ENCODE measurements around the gene SAMD4B. TPM values are rescaled to one million over a fixed set of nuclear protein-coding genes. Genes with fewer than 3 reads are reported as not detected.

The SAMD4B gene, protein sequence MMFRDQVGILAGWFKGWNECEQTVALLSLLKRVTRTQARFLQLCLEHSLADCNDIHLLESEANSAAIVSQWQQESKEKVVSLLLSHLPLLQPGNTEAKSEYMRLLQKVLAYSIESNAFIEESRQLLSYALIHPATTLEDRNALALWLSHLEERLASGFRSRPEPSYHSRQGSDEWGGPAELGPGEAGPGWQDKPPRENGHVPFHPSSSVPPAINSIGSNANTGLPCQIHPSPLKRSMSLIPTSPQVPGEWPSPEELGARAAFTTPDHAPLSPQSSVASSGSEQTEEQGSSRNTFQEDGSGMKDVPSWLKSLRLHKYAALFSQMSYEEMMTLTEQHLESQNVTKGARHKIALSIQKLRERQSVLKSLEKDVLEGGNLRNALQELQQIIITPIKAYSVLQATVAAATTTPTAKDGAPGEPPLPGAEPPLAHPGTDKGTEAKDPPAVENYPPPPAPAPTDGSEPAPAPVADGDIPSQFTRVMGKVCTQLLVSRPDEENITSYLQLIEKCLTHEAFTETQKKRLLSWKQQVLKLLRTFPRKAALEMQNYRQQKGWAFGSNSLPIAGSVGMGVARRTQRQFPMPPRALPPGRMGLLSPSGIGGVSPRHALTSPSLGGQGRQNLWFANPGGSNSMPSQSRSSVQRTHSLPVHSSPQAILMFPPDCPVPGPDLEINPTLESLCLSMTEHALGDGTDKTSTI
- total RNA-seq (10 to 100 TPM; 65.0 to 66.9 TPM), total RNA-seq (19.0 to 118 (median 42.2) reads per million in 172 experiments)
- polyA plus RNA-seq (2013, experiment 1 of 2), result 43.0 TPM
- 55.5 TPM for polyA plus RNA-seq (2013, experiment 2 of 2)

DNA sequence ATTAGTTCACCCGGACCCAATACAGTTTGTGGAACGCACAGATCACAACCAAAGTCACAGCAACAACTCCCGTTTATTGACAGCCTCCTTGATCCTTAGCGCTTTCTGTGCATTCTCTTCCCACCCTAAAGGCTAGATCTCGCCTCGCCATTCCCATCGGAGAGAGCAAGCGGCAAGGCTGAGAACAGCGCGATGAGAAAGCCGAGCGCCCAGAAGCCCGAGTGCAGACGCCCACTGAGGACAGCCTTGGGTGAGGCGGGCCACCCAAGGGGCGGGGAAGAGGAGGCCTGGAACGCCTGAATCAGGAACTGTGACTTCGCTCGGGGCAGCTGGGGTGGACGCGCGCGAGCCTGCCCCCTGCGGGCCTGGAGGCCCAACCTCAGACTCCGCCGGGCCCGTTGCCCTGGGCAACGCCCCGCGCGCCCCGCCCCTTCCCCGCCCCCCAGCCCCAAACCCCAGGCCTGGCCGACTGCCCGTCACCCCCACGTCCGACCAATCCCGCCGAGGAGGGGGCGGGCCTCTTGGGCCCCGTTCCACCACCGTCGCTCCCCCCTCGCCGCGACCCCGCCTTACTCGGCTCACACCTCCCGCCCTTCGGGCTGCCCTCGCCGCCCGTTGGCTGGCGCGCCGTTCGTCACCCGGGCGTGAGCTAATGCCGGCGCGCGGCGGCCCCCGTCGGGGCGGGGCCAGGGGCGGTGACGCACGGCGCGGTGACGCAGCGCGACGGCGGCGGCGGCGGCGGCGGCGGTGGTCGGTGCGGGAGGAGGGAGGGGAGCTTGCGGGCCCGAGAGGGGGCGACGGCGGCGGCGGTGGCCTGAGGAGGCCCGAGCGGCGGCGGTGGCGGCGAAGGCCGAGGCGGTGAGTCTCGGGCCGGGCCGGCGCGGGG, at the start of gene SAMD4B:
SAMD4B (plus strand) TSS at position 703 of the 886 bp plus-strand sequence. CDS start 14,473 bp downstream, outside the sequence.
- Mint-ChIP-seq H3K9me3 (no peaks in the 10 kb centered on the region), H3K4me3 (peak within 1 kb of the TSS; percentile 99), H3K27me3 (no peaks in the 10 kb centered on the region), H3K27ac (peak within 1 kb of the TSS; percentile 91), H3K4me1 (ENCODE audit: low read depth) (peaks cover 77% of the 10 kb centered on the region), H3K36me3 (ENCODE audit: low read depth) (peaks cover 29% of the 10 kb centered on the region)
- Histone ChIP-seq H3K4me3 (ENCODE audit: low read length) (peak within 1 kb of the TSS; percentile 85), H3K27me3 (ENCODE audit: control insufficient read depth in 1 of 2, insufficient read depth in 2 of 2, low read length in 2 of 2) (no peaks in the 10 kb centered on the region), H3K4me1 (ENCODE audit: insufficient read depth, low read length) (peaks cover 64% of the 10 kb centered on the region), H3K27ac (ENCODE audit: low read depth in 1 of 2, low read length in 2 of 2) (peak within 1 kb of the TSS; percentile 65 to 82), H3K36me3 (ENCODE audit: insufficient read depth, low read length) (peaks cover 14% of the 10 kb centered on the region), H3K9me3 (ENCODE audit: control insufficient read depth in 1 of 2, insufficient read depth in 1 of 2, low read length in 2 of 2) (no peaks in the 10 kb centered on the region)
- POLR2A ChIA-PET, result interaction anchor here (0.7 to 3.4 kb wide), 20 partner anchors 13 to 1921 kb away, joined by 3 to 26 read pairs (median 4); partner anchors contain the start of genes ACTMAP, C19orf47, MED29 and MRPS12
- CTCF ChIA-PET, result interaction anchor here (0.6 to 1.9 kb wide), 9 partner anchors 14 to 190 kb away, joined by 3 to 10 read pairs (median 6); partner anchors contain the start of genes MED29, PAF1 and PLEKHG2
- peak; percentile 88 for ATAC-seq (ENCODE audit: poor library complexity)
- intact Hi-C loops (cut with DNase I, micrococcal nuclease), result loop anchor here (1.0 to 10.0 kb wide), 7 partner anchors 49 to 943 kb away; partner anchors contain the start of genes EID2B (in 2 of the 2), MED29 (in 2 of the 2), PAF1 (in 2 of the 2) and AKT2 (in 1 of the 2)
- TF ChIP-seq, protein P1, sequence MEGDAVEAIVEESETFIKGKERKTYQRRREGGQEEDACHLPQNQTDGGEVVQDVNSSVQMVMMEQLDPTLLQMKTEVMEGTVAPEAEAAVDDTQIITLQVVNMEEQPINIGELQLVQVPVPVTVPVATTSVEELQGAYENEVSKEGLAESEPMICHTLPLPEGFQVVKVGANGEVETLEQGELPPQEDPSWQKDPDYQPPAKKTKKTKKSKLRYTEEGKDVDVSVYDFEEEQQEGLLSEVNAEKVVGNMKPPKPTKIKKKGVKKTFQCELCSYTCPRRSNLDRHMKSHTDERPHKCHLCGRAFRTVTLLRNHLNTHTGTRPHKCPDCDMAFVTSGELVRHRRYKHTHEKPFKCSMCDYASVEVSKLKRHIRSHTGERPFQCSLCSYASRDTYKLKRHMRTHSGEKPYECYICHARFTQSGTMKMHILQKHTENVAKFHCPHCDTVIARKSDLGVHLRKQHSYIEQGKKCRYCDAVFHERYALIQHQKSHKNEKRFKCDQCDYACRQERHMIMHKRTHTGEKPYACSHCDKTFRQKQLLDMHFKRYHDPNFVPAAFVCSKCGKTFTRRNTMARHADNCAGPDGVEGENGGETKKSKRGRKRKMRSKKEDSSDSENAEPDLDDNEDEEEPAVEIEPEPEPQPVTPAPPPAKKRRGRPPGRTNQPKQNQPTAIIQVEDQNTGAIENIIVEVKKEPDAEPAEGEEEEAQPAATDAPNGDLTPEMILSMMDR (IDR thresholded peaks at IDR 0.05), result peak; percentile 72
- DNase-seq, result peak; percentile 98 to 100 (median 99)

DNA sequence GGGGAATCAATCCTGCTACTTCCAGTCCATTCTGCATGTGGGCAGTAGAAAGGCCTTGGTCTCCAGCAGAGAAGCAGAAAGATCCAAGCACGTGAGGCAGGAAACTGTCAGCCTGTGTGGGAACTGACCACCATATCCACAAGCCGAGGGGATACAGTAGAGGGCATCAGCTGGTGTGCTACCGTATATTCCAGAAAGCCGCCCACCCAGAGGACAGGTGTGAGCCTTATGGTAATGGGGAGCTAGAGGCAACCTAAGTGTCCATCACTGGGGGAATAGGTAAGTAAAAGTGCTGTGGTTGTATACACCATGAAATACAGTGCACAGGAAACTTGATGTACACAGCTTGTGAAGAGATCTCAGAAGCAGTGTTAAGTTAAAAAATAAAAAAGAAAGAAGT, 48.8 kb upstream of the SAMD4B start:
- ChIA-PET CTCF (no interaction called here), POLR2A (no interaction called here)
- intact Hi-C loops (cut with DNase I, micrococcal nuclease), result no loop called here
- H3K27me3 ChIP-seq (ENCODE audit: control insufficient read depth in 1 of 2, insufficient read depth in 2 of 2, low read length in 2 of 2), result no peaks in the 10 kb centered on the region
- no peaks in the 10 kb centered on the region for H3K9me3 ChIP-seq (ENCODE audit: control insufficient read depth in 1 of 2, insufficient read depth in 1 of 2, low read length in 2 of 2)
- Mint-ChIP-seq H3K4me1 (ENCODE audit: low read depth) (peaks cover 10% of the 10 kb centered on the region), H3K4me3 (no peak overlapping the region), H3K9me3 (no peaks in the 10 kb centered on the region), H3K27ac (no peak overlapping the region), H3K27me3 (peaks cover 16% of the 10 kb centered on the region), H3K36me3 (ENCODE audit: low read depth) (no peaks in the 10 kb centered on the region)
- ATAC-seq (ENCODE audit: poor library complexity) (no peak), DNase-seq (no peak)
- H3K4me3 ChIP-seq (ENCODE audit: low read length), result no peak overlapping the region
- TF ChIP-seq, protein P1 (IDR thresholded peaks at IDR 0.05), result no peak
- H3K36me3 ChIP-seq (ENCODE audit: insufficient read depth, low read length), result no peaks in the 10 kb centered on the region
- no peak overlapping the region for H3K27ac ChIP-seq (ENCODE audit: low read depth in 1 of 2, low read length in 2 of 2)
- H3K4me1 ChIP-seq (ENCODE audit: insufficient read depth, low read length), result peaks cover 11% of the 10 kb centered on the region
